WTC11 (cell line): Measurements from ENCODE around the gene TMEM143. TPM values are rescaled to one million over a fixed set of nuclear protein-coding genes. Genes with fewer than 3 reads are reported as not detected.

Experiments used
- ATAC-seq: fragments of 200-7000 bp; cut with Tn5 transposase; 2 replicates; pipeline ENCODE4 v1.10.0; 2021; ENCODE audit warnings: mild to moderate bottlenecking, moderate library complexity
- CTCF ChIA-PET: fragments of 300-600 bp; sonication (Branson Sonifier 250); formaldehyde crosslinking; loops from one replicate; lab custom pipeline; 2021; ENCODE audit warnings: antibody characterized with exemption; lab: Charles Lee
- POLR2A ChIA-PET: fragments of 350-600 bp; sonication (Branson Sonifier 250); formaldehyde crosslinking; loops from one replicate; lab custom pipeline; 2021; ENCODE audit warnings: antibody characterized with exemption; lab: Charles Lee
- DNase-seq: peaks from one replicate; pipeline ENCODE4 v3.0.0; 2021; ENCODE audit warnings: low spot score
- H3K27ac Mint-ChIP-seq: 2 replicates; pipeline ENCODE4 v1.8.0; 2021; ENCODE audit warnings: mixed read lengths
- H3K27me3 Mint-ChIP-seq: 2 replicates; pipeline ENCODE4 v1.8.0; 2021; ENCODE audit warnings: low read depth, mild to moderate bottlenecking, moderate library complexity, mixed read lengths
- H3K36me3 Mint-ChIP-seq: 2 replicates; pipeline ENCODE4 v1.8.0; 2021; ENCODE audit warnings: mixed read lengths
- H3K4me1 Mint-ChIP-seq: 2 replicates; pipeline ENCODE4 v1.8.0; 2022; ENCODE audit warnings: mixed read lengths
- H3K4me3 Mint-ChIP-seq: 2 replicates; pipeline ENCODE4 v1.8.0; 2021; ENCODE audit warnings: mild to moderate bottlenecking, moderate library complexity, mixed read lengths
- H3K9me3 Mint-ChIP-seq: 2 replicates; pipeline ENCODE4 v1.8.0; 2021; ENCODE audit warnings: mixed read lengths
- ATF3 ChIP-seq: sonication (generic); formaldehyde crosslinking; conservative IDR thresholded peaks from 2 replicates; pipeline ENCODE4 v1.8.1; 2022; ENCODE audit warnings: mild to moderate bottlenecking, missing genetic modification reagents
- CTCF ChIP-seq: fragments of 200-600 bp; IDR thresholded peaks from 2 replicates; pipeline ENCODE4 v1.8.0; 2022; ENCODE audit warnings: antibody characterized with exemption
- E2F5 ChIP-seq: sonication (generic); formaldehyde crosslinking; IDR thresholded peaks from 2 replicates; pipeline ENCODE4 v1.8.1; 2022; ENCODE audit warnings: mild to moderate bottlenecking, moderate library complexity, missing genetic modification reagents
- ESRRA ChIP-seq: sonication (generic); formaldehyde crosslinking; IDR thresholded peaks from 2 replicates; pipeline ENCODE4 v1.8.1; 2022; ENCODE audit warnings: mild to moderate bottlenecking, missing genetic modification reagents, borderline replicate concordance
- JAZF1 ChIP-seq: fragments of 250-450 bp; sonication (Bioruptor Pico); IDR thresholded peaks from 2 replicates; pipeline ENCODE4 v1.9.0; 2021; ENCODE audit warnings: moderate library complexity, mild to moderate bottlenecking, inconsistent platforms
- SMAD4 ChIP-seq: sonication (generic); formaldehyde crosslinking; IDR thresholded peaks from 2 replicates; pipeline ENCODE4 v1.8.0; 2022; ENCODE audit warnings: mild to moderate bottlenecking, missing genetic modification reagents
- SOX15 ChIP-seq: fragments of 250-450 bp; sonication (Bioruptor Pico); IDR thresholded peaks from 2 replicates; pipeline ENCODE4 v1.9.0; 2021; ENCODE audit warnings: mild to moderate bottlenecking
- SP1 ChIP-seq: sonication (generic); formaldehyde crosslinking; conservative IDR thresholded peaks from 2 replicates; pipeline ENCODE4 v1.8.1; 2022; ENCODE audit warnings: missing genetic modification reagents
- TEAD4 ChIP-seq: sonication (generic); formaldehyde crosslinking; IDR thresholded peaks from 2 replicates; pipeline ENCODE4 v1.8.0; 2022; ENCODE audit warnings: mild to moderate bottlenecking, missing genetic modification reagents
- ZBTB21 ChIP-seq: sonication (generic); formaldehyde crosslinking; IDR thresholded peaks from 2 replicates; pipeline ENCODE4 v1.8.1; 2023; ENCODE audit warnings: mild to moderate bottlenecking, missing genetic modification reagents, borderline replicate concordance
- ZNF121 ChIP-seq: sonication (generic); formaldehyde crosslinking; IDR thresholded peaks from 2 replicates; pipeline ENCODE4 v1.8.0; 2023; ENCODE audit warnings: missing genetic modification reagents
- ZNF281 ChIP-seq: sonication (generic); formaldehyde crosslinking; IDR thresholded peaks from 2 replicates; pipeline ENCODE4 v1.8.0; 2023; ENCODE audit warnings: mild to moderate bottlenecking, missing genetic modification reagents
- ZNF416 ChIP-seq: fragments of 250-450 bp; sonication (Bioruptor Pico); IDR thresholded peaks from 2 replicates; pipeline ENCODE4 v1.9.0; 2021; ENCODE audit warnings: mild to moderate bottlenecking, inconsistent platforms
- total RNA-seq: library from RNA; stranded (reverse); gene quantifications from 3 replicates; pipeline ENCODE4 v1.2.3, GENCODE V29; 2021
- TF ChIP-seq, protein P1 (sequence below): fragments of 250-450 bp; sonication (Bioruptor Pico); IDR thresholded peaks from 2 replicates; pipeline ENCODE4 v1.9.0; 2021; ENCODE audit warnings: mild to moderate bottlenecking, borderline replicate concordance
- TF ChIP-seq, protein P2 (sequence below): sonication (generic); formaldehyde crosslinking; IDR thresholded peaks from 2 replicates; pipeline ENCODE4 v1.8.1; 2022; ENCODE audit warnings: mild to moderate bottlenecking, missing genetic modification reagents, moderate library complexity, borderline replicate concordance
- TF ChIP-seq, protein P3 (sequence below): fragments of 250-450 bp; sonication (Bioruptor Pico); IDR thresholded peaks from 2 replicates; pipeline ENCODE4 v1.9.0; 2021; ENCODE audit warnings: moderate library complexity, mild to moderate bottlenecking, inconsistent platforms, borderline replicate concordance

Gene TMEM143
- total RNA-seq, 1 experiment from 2014 or later = 20.2 TPM

- no peak for TF ChIP-seq ZNF281 (CRISPR knock-in tag)
Measured at GRCh38 chr19:48365602-48366001, 1.9 kb upstream of the TMEM143 start (continued).

DNA sequence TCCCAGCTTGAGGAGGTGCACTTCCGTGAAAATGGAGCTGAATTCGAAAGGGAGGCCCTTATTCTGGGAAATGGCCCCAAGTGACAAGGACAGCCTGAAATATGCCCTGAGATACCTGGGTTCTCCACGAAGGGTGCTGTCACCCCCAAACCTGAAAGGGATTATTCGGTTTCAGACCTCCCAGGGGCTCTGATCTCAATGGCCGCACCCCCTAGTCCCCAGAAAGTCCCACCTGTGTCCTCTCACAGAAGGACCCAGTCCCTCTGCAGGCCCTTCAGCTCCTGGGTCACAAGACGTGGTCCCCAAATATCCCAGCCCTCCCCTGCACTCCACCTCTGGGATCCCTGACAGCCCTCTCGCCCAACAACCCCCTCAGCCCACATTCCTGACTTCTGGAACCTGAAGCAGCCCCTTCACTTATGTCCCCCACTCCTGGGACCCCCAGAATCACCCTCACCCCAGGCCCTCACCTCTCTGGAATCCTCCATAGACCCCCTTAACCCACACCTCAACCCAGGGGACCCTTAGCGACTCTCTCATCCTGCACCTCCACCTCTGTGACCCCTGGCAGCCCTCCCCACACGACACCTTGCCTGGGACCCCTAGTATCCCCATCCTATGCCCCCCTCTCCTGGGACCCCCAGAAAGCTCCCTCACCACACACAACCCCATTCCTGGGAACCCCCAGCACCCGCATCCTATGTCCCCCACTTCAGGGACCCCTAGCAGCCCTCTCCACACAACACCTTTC, 1.0 kb upstream of the TMEM143 start:
- Mint-ChIP-seq H3K9me3 (no peaks in the 10 kb centered on the region), H3K4me1 (peaks cover 9% of the 10 kb centered on the region), H3K4me3 (peak overlapping the region; percentile 63), H3K27ac (peak overlapping the region; percentile 84), H3K36me3 (peaks cover 4% of the 10 kb centered on the region; the same call in 1 of the 2 replicates), H3K27me3 (peaks cover 18% of the 10 kb centered on the region)
- ATAC-seq (no peak), DNase-seq (no peak)
- ChIA-PET POLR2A (interaction anchor here (0.6 to 2.1 kb wide), 8 partner anchors 26 to 277 kb away, joined by 3 to 15 read pairs (median 6); partner anchors contain the start of genes EMP3 and KDELR1), CTCF (interaction anchor here (1.0 to 4.8 kb wide), 12 partner anchors 8 to 244 kb away, joined by 3 to 80 read pairs (median 10); partner anchors contain the start of gene KDELR1)
- TF ChIP-seq ESRRA (CRISPR knock-in tag) (no peak), SOX15 (no peak), ZNF416 (CRISPR knock-in tag) (no peak), SMAD4 (no peak), CTCF (no peak), JAZF1 (no peak), TEAD4 (CRISPR knock-in tag) (no peak), E2F5 (CRISPR knock-in tag) (no peak), ATF3 (no peak), ZBTB21 (CRISPR knock-in tag) (no peak), SP1 (no peak), ZNF121 (CRISPR knock-in tag) (no peak)
- TF ChIP-seq, protein P1, sequence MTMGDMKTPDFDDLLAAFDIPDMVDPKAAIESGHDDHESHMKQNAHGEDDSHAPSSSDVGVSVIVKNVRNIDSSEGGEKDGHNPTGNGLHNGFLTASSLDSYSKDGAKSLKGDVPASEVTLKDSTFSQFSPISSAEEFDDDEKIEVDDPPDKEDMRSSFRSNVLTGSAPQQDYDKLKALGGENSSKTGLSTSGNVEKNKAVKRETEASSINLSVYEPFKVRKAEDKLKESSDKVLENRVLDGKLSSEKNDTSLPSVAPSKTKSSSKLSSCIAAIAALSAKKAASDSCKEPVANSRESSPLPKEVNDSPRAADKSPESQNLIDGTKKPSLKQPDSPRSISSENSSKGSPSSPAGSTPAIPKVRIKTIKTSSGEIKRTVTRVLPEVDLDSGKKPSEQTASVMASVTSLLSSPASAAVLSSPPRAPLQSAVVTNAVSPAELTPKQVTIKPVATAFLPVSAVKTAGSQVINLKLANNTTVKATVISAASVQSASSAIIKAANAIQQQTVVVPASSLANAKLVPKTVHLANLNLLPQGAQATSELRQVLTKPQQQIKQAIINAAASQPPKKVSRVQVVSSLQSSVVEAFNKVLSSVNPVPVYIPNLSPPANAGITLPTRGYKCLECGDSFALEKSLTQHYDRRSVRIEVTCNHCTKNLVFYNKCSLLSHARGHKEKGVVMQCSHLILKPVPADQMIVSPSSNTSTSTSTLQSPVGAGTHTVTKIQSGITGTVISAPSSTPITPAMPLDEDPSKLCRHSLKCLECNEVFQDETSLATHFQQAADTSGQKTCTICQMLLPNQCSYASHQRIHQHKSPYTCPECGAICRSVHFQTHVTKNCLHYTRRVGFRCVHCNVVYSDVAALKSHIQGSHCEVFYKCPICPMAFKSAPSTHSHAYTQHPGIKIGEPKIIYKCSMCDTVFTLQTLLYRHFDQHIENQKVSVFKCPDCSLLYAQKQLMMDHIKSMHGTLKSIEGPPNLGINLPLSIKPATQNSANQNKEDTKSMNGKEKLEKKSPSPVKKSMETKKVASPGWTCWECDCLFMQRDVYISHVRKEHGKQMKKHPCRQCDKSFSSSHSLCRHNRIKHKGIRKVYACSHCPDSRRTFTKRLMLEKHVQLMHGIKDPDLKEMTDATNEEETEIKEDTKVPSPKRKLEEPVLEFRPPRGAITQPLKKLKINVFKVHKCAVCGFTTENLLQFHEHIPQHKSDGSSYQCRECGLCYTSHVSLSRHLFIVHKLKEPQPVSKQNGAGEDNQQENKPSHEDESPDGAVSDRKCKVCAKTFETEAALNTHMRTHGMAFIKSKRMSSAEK (CRISPR knock-in tag) = no peak
- TF ChIP-seq, protein P2, sequence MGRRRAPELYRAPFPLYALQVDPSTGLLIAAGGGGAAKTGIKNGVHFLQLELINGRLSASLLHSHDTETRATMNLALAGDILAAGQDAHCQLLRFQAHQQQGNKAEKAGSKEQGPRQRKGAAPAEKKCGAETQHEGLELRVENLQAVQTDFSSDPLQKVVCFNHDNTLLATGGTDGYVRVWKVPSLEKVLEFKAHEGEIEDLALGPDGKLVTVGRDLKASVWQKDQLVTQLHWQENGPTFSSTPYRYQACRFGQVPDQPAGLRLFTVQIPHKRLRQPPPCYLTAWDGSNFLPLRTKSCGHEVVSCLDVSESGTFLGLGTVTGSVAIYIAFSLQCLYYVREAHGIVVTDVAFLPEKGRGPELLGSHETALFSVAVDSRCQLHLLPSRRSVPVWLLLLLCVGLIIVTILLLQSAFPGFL (CRISPR knock-in tag) = no peak
- TF ChIP-seq, protein P3, sequence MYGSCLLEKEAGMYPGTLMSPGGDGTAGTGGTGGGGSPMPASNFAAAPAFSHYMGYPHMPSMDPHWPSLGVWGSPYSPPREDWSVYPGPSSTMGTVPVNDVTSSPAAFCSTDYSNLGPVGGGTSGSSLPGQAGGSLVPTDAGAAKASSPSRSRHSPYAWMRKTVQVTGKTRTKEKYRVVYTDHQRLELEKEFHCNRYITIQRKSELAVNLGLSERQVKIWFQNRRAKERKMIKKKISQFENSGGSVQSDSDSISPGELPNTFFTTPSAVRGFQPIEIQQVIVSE (CRISPR knock-in tag) = no peak
- TF ChIP-seq, all 79 proteins: peak for 0
